NB4 (cell line): ENCODE measurements around the gene KCNQ1.

ENCODE experiments used
- DNase-seq: peaks from one replicate; pipeline ENCODE4 v3.0.0; 2010; ENCODE audit warnings: low read depth
- H3K4me3 ChIP-seq: one replicate; pipeline ENCODE4 v1.5.1; 2011; ENCODE audit warnings: mild to moderate bottlenecking, low read depth, low read length, moderate library complexity
- MYC ChIP-seq: IDR thresholded peaks from 2 replicates; pipeline ENCODE4 v1.6.1; 2011; ENCODE audit warnings: low read depth, low read length
- POLR2A ChIP-seq: IDR thresholded peaks from 2 replicates; pipeline ENCODE4 v1.6.1; 2011; ENCODE audit warnings: mild to moderate bottlenecking; ENCODE audit not compliant: insufficient read length; ENCODE audit errors: extremely low read depth
- TF ChIP-seq, protein P1 (sequence below): IDR thresholded peaks from 2 replicates; pipeline ENCODE4 v1.6.1; 2011; ENCODE audit warnings: low read depth, low read length
- TF ChIP-seq, protein P2 (sequence below): IDR thresholded peaks from one replicate; pipeline ENCODE4 v1.5.1; 2012; ENCODE audit warnings: low read depth, low read length

Gene KCNQ1

DNA sequence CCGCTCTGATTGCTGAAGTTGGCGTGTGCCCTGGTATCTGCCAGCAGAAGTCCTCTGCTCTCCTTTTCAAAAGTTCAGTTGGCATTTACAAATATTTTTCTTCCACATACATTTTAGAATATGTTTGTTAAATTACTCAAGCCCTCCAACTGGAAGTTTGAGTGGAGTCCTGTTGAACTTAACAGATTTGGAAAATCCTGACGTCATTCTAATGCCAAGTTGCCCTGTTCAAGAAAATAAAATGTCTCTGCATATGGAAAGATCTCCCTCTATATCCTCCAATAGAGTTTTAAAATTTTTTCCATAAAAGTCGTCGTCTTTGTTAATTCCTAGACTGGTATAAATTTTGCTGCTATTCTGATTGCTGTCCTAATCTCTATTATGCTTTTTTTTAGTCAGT lies 251.6 kb downstream of the KCNQ1 start:
- TF ChIP-seq, protein P1, sequence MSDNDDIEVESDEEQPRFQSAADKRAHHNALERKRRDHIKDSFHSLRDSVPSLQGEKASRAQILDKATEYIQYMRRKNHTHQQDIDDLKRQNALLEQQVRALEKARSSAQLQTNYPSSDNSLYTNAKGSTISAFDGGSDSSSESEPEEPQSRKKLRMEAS = no peak
- TF ChIP-seq, protein P2, sequence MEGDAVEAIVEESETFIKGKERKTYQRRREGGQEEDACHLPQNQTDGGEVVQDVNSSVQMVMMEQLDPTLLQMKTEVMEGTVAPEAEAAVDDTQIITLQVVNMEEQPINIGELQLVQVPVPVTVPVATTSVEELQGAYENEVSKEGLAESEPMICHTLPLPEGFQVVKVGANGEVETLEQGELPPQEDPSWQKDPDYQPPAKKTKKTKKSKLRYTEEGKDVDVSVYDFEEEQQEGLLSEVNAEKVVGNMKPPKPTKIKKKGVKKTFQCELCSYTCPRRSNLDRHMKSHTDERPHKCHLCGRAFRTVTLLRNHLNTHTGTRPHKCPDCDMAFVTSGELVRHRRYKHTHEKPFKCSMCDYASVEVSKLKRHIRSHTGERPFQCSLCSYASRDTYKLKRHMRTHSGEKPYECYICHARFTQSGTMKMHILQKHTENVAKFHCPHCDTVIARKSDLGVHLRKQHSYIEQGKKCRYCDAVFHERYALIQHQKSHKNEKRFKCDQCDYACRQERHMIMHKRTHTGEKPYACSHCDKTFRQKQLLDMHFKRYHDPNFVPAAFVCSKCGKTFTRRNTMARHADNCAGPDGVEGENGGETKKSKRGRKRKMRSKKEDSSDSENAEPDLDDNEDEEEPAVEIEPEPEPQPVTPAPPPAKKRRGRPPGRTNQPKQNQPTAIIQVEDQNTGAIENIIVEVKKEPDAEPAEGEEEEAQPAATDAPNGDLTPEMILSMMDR = no peak
- no peak for TF ChIP-seq MYC

DNA sequence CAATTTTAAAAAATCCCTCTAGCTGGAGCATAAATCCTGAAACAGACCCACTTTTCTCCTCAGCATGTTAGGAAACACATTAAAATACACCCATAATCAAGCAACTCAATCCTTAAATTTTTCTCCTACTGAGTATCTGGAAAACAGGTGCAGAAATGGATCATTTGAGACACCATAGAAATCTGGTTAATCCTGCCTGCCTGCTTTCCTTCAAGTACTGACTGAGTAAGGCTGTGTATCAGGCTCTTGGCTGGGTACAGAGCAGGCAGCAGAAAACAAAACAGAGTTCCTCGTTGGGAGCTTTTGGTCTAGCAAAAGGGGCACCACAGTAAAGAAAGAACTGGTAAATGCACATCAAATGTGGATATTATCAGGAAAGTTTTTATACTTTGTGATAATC lies 253.1 kb downstream of the KCNQ1 start:
- TF ChIP-seq POLR2A = no peak
- no peak for DNase-seq
- peak overlapping the region; percentile 76 for H3K4me3 ChIP-seq

More for the DNA sequence above, 251.6 kb downstream of the KCNQ1 start:
- no peak overlapping the region for H3K4me3 ChIP-seq
- DNase-seq = no peak

DNA sequence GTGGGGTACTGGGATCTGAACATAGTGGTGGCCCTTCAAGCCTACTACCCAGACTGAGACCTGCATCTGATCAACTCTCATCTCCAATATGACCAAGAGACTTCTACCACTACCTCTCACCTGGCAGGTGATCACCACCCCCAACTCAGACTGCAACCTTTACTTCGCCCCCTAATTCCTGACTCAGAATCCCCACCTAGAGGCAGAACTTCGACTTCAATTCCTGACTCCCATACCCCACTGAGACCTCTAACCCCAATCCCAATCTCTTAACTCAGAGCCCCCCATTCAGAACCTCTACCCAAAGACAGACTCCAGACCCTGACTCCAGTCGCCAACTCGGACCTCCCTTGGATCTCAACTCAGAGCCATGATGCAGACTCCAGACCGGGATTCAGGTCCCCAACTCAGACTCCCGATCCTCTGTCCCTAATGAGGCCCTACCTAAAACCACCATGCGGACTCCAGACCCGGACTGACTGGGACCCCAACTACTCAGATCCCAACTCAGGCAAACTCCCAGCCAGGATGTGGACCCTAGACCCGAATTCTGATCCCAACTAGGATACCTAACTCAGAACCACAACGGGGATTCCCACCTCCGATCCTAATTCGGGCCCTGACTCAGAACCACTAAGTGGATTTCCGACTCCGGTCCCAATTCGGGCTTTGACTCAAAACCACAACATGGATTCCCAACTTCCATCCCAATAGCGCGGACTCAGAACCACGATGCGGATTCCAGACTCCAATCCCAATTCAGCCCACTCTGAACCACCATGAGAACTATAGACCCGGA lies 253.8 kb downstream of the KCNQ1 start:
- H3K4me3 ChIP-seq = peak overlapping the region; percentile 76
- DNase-seq = no peak
- TF ChIP-seq, protein P1 = no peak
- TF ChIP-seq, protein P2 = no peak
- TF ChIP-seq POLR2A = no peak
- TF ChIP-seq MYC = no peak

DNA sequence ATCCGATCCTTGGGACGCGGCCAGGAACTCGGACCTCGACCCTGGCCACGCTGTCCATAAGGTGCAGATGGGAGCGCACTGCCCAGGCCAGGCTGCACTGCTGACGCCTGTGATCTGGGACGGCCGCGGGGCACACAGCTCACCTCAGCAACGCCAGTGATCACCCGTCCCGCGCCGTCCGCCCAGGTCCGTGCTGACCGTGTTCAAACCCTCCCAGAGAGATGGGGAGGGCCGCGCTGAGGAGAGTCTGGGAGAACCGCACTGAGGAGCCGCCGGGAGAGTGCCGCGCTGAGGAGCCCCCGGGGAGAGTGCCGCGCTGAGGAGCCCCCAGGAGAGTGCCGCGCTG lies 254.3 kb downstream of the KCNQ1 start:
- peak overlapping the region; percentile 76 for H3K4me3 ChIP-seq
- DNase-seq = peak; percentile 30
- TF ChIP-seq, protein P1 = no peak
- TF ChIP-seq MYC (no peak), POLR2A (no peak)
- TF ChIP-seq, protein P2 = no peak

DNA sequence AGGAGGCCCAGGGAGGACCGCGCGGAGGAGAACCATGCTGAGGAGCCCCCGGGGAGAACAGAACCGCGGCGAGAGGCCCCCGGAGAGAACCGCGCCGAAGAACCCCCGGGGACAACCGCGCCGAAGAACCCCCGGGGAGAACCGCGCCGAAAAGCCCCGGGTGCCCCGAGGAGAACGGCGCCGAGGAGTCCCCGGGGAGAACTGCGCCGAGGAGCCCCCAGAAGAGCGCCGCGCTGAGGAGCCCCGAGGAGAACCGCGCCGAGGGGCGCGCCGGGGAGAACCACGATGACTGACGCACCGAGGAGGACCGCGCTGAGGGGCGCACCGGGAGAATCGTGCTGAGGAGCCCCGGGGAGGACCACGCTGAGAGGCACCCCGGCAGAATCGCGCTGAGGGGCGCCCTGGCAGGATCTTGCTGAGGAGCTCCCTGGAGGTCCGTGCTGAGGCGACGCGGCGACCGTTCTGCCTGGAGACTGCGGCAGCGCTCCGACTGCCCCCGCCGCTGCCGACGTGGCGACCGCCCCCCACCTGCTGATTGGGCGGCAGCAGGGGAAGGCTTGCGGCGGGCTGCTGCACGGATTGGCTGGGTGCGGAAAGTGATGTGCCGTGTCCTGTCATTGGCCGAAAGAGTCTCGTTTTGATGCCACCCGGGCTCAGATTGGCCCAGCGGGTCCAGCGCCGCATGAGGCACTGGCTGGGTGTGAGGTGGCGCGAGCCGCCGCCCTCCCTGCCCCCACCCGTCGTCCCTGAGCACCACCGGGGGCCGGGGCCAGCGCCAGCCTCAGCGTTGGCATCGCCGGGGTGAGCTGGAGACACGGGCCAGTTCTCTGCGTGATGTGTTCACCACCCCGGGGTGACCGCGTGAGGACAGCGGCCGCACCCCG lies 255.0 kb downstream of the KCNQ1 start, which contains the start of gene KCNQ1OT1:
Gene KCNQ1OT1, minus strand, starts transcription at position 464 of the 884 bp plus-strand sequence.
- peak within 1 kb of the TSS; percentile 76 for H3K4me3 ChIP-seq
- TF ChIP-seq, protein P1 = no peak
- TF ChIP-seq POLR2A (peak; percentile 73), MYC (no peak)
- DNase-seq = peak; percentile 90

DNA sequence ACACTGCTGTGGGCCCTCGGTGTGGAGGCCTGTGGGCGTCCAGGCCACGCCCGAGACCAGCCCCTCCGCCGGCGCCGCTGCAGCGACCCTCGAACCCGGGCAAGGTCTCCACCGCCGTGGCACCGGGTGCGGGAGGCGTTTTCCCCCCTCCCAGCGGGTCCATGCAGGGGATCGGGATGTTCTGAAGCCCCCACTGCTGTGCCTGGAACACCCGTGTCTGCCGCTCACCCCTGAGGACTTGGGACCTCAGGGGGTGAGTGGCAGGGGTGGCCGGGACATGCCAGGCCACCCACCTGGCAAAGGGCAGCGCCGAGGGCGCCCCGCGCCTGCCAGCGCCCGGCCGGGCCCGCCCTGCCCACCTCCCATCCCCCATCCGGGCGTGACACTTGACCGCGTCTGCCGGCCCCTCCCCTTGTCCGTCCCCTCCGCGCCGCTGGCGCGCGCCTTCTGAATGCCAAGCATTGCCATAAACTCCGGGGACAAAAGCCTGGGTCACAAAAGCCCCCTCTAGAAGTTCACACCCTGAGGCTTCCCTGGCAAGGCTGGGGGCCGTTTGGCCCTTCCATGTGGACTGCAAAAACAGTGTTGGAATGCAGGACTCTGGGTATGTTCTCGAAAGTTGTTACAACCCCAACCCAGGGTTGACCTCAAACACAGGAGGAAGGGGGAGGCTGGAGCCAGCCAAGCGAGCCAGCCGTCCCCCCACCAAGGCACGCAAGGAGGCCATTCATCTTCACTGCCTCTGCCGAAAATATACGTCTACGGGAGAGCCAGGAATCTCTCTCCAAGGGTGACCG lies 255.8 kb downstream of the KCNQ1 start:
- peak; percentile 22 for TF ChIP-seq POLR2A
- TF ChIP-seq MYC = no peak
- H3K4me3 ChIP-seq = peak overlapping the region; percentile 36
- DNase-seq = peak; percentile 56
